HEK293 (cell line): ENCODE measurements around the gene CD109.

Experiments
- CTCF ChIP-seq: fragments of 450-650 bp; formaldehyde crosslinking; IDR thresholded peaks from 2 replicates; pipeline ENCODE4 v1.5.1; 2016; ENCODE audit warnings: missing biosample characterization, missing genetic modification characterization
- MYNN ChIP-seq: fragments of 450-650 bp; formaldehyde crosslinking; IDR thresholded peaks from 2 replicates; pipeline ENCODE4 v1.5.1; 2016; ENCODE audit warnings: missing biosample characterization, missing genetic modification characterization, borderline replicate concordance
- YY1 ChIP-seq: fragments of 450-650 bp; formaldehyde crosslinking; IDR thresholded peaks from 2 replicates; pipeline ENCODE4 v1.5.1; 2018; ENCODE audit warnings: missing biosample characterization, missing genetic modification characterization
- ZNF133 ChIP-seq: fragments of 450-650 bp; formaldehyde crosslinking; IDR thresholded peaks from 2 replicates; pipeline ENCODE4 v1.5.1; 2016; ENCODE audit warnings: missing biosample characterization, missing genetic modification characterization
- ZNF138 ChIP-seq: fragments of 450-650 bp; formaldehyde crosslinking; IDR thresholded peaks from 2 replicates; pipeline ENCODE4 v1.5.1; 2016; ENCODE audit warnings: missing biosample characterization, missing genetic modification characterization, borderline replicate concordance
- ZNF560 ChIP-seq: fragments of 450-650 bp; formaldehyde crosslinking; IDR thresholded peaks from 2 replicates; pipeline ENCODE4 v1.5.1; 2017; ENCODE audit warnings: missing biosample characterization, missing genetic modification characterization, borderline replicate concordance
- TF ChIP-seq, protein P1 (sequence below): fragments of 450-650 bp; formaldehyde crosslinking; conservative IDR thresholded peaks from 2 replicates; pipeline ENCODE4 v1.5.1; 2016; ENCODE audit warnings: low read depth, missing biosample characterization, missing genetic modification characterization
- TF ChIP-seq, protein P2 (sequence below): fragments of 450-650 bp; formaldehyde crosslinking; IDR thresholded peaks from 2 replicates; pipeline ENCODE4 v1.5.1; 2016; ENCODE audit warnings: missing biosample characterization, missing genetic modification characterization

GRCh38 chr6:73870907-73871306, 174.9 kb downstream of the CD109 start:
- TF ChIP-seq CTCF (tag by site-specific recombination) (no peak), ZNF138 (tag by site-specific recombination) (no peak), MYNN (tag by site-specific recombination) (no peak), YY1 (tag by site-specific recombination) (no peak), ZNF133 (tag by site-specific recombination) (no peak), ZNF560 (tag by site-specific recombination) (no peak)
- TF ChIP-seq, protein P1, sequence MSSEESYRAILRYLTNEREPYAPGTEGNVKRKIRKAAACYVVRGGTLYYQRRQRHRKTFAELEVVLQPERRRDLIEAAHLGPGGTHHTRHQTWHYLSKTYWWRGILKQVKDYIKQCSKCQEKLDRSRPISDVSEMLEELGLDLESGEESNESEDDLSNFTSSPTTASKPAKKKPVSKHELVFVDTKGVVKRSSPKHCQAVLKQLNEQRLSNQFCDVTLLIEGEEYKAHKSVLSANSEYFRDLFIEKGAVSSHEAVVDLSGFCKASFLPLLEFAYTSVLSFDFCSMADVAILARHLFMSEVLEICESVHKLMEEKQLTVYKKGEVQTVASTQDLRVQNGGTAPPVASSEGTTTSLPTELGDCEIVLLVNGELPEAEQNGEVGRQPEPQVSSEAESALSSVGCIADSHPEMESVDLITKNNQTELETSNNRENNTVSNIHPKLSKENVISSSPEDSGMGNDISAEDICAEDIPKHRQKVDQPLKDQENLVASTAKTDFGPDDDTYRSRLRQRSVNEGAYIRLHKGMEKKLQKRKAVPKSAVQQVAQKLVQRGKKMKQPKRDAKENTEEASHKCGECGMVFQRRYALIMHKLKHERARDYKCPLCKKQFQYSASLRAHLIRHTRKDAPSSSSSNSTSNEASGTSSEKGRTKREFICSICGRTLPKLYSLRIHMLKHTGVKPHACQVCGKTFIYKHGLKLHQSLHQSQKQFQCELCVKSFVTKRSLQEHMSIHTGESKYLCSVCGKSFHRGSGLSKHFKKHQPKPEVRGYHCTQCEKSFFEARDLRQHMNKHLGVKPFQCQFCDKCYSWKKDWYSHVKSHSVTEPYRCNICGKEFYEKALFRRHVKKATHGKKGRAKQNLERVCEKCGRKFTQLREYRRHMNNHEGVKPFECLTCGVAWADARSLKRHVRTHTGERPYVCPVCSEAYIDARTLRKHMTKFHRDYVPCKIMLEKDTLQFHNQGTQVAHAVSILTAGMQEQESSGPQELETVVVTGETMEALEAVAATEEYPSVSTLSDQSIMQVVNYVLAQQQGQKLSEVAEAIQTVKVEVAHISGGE (tag by site-specific recombination), result no peak
- TF ChIP-seq, protein P2, sequence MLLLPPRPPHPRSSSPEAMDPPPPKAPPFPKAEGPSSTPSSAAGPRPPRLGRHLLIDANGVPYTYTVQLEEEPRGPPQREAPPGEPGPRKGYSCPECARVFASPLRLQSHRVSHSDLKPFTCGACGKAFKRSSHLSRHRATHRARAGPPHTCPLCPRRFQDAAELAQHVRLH (tag by site-specific recombination), result no peak
